HEK293T (cell line): ENCODE measurements around the gene MYO7A.

Experiments used
- BHLHE40 ChIP-seq: fragments of 450-650 bp; IDR thresholded peaks from 2 replicates; pipeline ENCODE4 v1.6.1; 2016; ENCODE audit warnings: mild to moderate bottlenecking, moderate library complexity, borderline replicate concordance
- FOXA1 ChIP-seq: fragments of 450-650 bp; IDR thresholded peaks from 2 replicates; pipeline ENCODE4 v1.6.1; 2016; ENCODE audit warnings: mild to moderate bottlenecking
- FOXM1 ChIP-seq: fragments of 450-650 bp; IDR thresholded peaks from 2 replicates; pipeline ENCODE4 v1.6.1; 2017; ENCODE audit warnings: mild to moderate bottlenecking, borderline replicate concordance
- HDGF ChIP-seq: fragments of 450-650 bp; IDR thresholded peaks from 2 replicates; pipeline ENCODE4 v1.6.1; 2017; ENCODE audit warnings: antibody characterized with exemption, borderline replicate concordance
- L3MBTL2 ChIP-seq: fragments of 450-650 bp; conservative IDR thresholded peaks from 2 replicates; pipeline ENCODE4 v1.6.1; 2016; ENCODE audit warnings: mild to moderate bottlenecking
- SP1 ChIP-seq: fragments of 450-650 bp; IDR thresholded peaks from 2 replicates; pipeline ENCODE4 v1.6.1; 2017
- SUZ12 ChIP-seq: fragments of 450-650 bp; IDR thresholded peaks from 2 replicates; pipeline ENCODE4 v1.6.1; 2016; ENCODE audit warnings: mild to moderate bottlenecking

DNA sequence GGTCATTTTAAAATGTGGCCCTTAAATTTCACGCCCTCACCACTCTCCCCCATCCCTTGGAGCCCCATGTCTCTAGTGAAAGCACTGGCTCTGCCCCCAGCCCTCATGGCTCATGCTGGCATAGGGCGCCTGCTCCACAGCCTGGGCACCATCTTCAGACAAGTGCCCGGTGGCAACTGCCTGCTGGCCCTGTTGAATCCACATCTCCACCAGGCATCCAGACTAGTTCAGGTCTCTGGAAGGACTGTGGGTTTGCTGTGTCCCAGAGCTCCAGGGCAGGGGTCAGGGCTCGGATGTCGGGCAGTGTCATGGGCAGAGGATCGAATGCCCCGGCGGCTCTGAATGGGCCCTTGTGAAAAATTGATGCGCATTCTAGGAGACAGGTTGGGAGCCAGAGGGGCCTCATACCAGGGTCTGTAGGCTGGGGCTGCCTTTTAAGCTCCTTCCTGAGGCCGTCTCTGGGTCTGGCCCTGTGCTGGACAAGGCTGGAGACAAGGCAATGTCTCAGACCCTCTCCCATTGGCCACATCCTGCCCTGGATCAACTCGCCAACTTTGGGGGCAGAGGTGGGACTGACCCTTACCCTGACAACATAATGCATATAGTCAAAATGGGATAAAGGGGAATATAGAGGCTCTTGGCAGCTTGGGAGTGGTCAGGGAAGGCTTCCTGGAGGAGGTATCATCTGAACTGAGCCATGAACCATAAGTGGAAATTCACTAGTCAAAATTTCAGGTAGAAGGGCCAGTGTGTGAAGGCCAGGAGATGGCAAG, 1.2 kb downstream of the MYO7A start:
- no peak for TF ChIP-seq L3MBTL2
- no peak for TF ChIP-seq SUZ12
- no peak for TF ChIP-seq FOXA1
- TF ChIP-seq BHLHE40, result no peak
- no peak for TF ChIP-seq HDGF
- TF ChIP-seq FOXM1, result no peak
- TF ChIP-seq SP1, result no peak
